ENCODE measurements around the gene GSN. TPM values are rescaled to one million over a fixed set of nuclear protein-coding genes. Genes with fewer than 3 reads are reported as not detected.

Gene GSN
- total and polyA plus RNA-seq, 7 donors: 140 to 490 (median 210) TPM

DNA sequence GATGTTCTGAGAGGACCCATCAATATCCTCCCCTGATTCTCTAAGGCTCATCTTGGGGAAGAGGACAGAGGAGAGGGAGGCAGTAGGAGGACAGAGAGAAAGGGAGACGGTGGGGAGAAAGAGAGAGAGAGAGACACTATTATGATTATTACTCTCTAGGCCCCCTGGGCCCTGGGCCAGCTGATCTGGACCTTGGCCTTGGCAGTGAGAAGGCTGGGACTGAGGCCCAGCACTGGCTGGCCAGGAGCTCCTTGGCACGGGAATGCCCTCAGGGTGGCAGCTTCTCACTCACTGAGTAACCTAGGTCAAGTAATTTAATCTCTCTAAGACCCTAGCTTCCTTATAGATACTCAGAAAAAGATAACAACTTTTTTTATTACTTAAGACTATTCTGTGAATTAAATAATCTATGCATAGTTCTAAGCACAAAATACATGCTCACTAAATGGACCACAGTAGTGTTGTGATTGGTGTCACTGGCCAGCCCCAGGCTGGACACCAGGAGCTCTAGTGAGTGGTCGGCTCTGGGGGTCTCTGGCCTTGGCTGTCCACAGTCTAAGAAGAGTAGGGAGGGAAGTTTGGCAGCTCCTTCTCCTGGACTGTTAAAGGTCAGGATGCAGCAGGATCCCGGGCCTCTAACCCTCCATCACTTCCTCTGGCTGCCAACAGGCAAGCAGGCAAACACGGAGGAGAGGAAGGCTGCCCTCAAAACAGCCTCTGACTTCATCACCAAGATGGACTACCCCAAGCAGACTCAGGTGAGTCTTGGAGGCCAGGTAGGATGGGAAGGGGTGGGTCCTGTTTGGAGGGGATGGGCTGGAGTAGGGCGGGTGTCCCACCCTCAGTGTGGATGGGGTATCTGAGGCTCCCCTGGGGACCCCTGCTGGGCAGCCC lies 50.0 kb downstream of the GSN start:
- Histone ChIP-seq H3K36me3 (ENCODE audit: insufficient read depth in 1 of 2, low read depth in 1 of 2) (peaks cover 0 to 91% of the 10 kb centered on the region in 2 donors), H3K9me3 (no peaks in the 10 kb centered on the region), H3K4me1 (peaks cover 5% of the 10 kb centered on the region), H3K27ac (peak overlapping the region; percentile 33), H3K4me3 (no peak overlapping the region), H3K27me3 (ENCODE audit: insufficient read depth in 3 of 3, low read length in 2 of 3) (no peaks in the 10 kb centered on the region)
- intact Hi-C loops (cut with DNase I): loop anchor here (1.0 to 5.0 kb wide), 3 partner anchors 57 to 106 kb away; no protein-coding TSS in a partner anchor
- TF ChIP-seq, protein P1, sequence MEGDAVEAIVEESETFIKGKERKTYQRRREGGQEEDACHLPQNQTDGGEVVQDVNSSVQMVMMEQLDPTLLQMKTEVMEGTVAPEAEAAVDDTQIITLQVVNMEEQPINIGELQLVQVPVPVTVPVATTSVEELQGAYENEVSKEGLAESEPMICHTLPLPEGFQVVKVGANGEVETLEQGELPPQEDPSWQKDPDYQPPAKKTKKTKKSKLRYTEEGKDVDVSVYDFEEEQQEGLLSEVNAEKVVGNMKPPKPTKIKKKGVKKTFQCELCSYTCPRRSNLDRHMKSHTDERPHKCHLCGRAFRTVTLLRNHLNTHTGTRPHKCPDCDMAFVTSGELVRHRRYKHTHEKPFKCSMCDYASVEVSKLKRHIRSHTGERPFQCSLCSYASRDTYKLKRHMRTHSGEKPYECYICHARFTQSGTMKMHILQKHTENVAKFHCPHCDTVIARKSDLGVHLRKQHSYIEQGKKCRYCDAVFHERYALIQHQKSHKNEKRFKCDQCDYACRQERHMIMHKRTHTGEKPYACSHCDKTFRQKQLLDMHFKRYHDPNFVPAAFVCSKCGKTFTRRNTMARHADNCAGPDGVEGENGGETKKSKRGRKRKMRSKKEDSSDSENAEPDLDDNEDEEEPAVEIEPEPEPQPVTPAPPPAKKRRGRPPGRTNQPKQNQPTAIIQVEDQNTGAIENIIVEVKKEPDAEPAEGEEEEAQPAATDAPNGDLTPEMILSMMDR (IDR thresholded peaks at IDR 0.05): no peak
- ATAC-seq (no peak), DNase-seq (no peak)
- WGBS, 3 donors: 32 to 47% (median 35%) methylated on average over 6 of the region's 6 CpGs

- Histone ChIP-seq H3K9me3 (no peaks in the 10 kb centered on the region), H3K4me1 (peaks cover 5% of the 10 kb centered on the region), H3K36me3 (ENCODE audit: insufficient read depth in 1 of 2, low read depth in 1 of 2) (peaks cover 0 to 91% of the 10 kb centered on the region in 2 donors), H3K27me3 (ENCODE audit: insufficient read depth in 3 of 3, low read length in 2 of 3) (no peaks in the 10 kb centered on the region), H3K4me3 (no peak overlapping the region), H3K27ac (peak overlapping the region; percentile 79)
- no peak for ATAC-seq
- no peak for DNase-seq
- TF ChIP-seq, protein P1 (IDR thresholded peaks at IDR 0.05): no peak
- intact Hi-C loops (cut with DNase I): loop anchor here (2.0 to 5.0 kb wide), 2 partner anchors 56 to 107 kb away; no protein-coding TSS in a partner anchor
- WGBS, 3 donors: 88 to 89% (median 89%) methylated on average over 19 of the region's 19 CpGs
These were observed 50.8 kb downstream of the GSN start for GRCh38 chr9:121318631-121319382.

GRCh38 chr9:121319383-121319780 lies 51.4 kb downstream of the GSN start:
- intact Hi-C loops (cut with DNase I): loop anchor here (2.0 to 5.0 kb wide), 2 partner anchors 55 to 107 kb away; no protein-coding TSS in a partner anchor
- ATAC-seq: no peak
- H3K27me3 ChIP-seq (ENCODE audit: insufficient read depth in 3 of 3, low read length in 2 of 3): no peaks in the 10 kb centered on the region
- no peaks in the 10 kb centered on the region for H3K9me3 ChIP-seq
- TF ChIP-seq, protein P1 (IDR thresholded peaks at IDR 0.05): no peak
- H3K36me3 ChIP-seq (ENCODE audit: insufficient read depth in 1 of 2, low read depth in 1 of 2): peaks cover 0 to 90% of the 10 kb centered on the region in 2 donors
- 69 to 82% (median 70%) methylated on average over 5 of the region's 5 CpGs for WGBS, 3 donors
- H3K27ac ChIP-seq: peak overlapping the region; percentile 79
- DNase-seq: no peak
- H3K4me1 ChIP-seq: peaks cover 5% of the 10 kb centered on the region
- no peak overlapping the region for H3K4me3 ChIP-seq

- Histone ChIP-seq H3K27me3 (ENCODE audit: insufficient read depth in 3 of 3, low read length in 2 of 3) (no peaks in the 10 kb centered on the region), H3K27ac (peak overlapping the region; percentile 79), H3K9me3 (no peaks in the 10 kb centered on the region), H3K4me3 (no peak overlapping the region), H3K4me1 (peaks cover 14% of the 10 kb centered on the region), H3K36me3 (ENCODE audit: insufficient read depth in 1 of 2, low read depth in 1 of 2) (peaks cover 0 to 86% of the 10 kb centered on the region in 2 donors)
- TF ChIP-seq, protein P1 (IDR thresholded peaks at IDR 0.05): no peak
- ATAC-seq: peak in 1 of 4 donors; percentile 5
- DNase-seq: no peak
- intact Hi-C loops (cut with DNase I): loop anchor here in 1 of 2 donors (2.0 to 5.0 kb wide), 2 partner anchors 41 to 78 kb away; no protein-coding TSS in a partner anchor
- 90 to 97% (median 92%) methylated on average over 10 of the region's 10 CpGs for WGBS, 3 donors
These were observed 53.1 kb downstream of the GSN start for GRCh38 chr9:121321016-121321503.
